GM18499 (cell line): ENCODE measurements around the gene MYLK3.
"Not testable (repeated sequence)": the region's sequence is repeated elsewhere in the genome, so short reads cannot be mapped to it uniquely, and the experiment has no call there.

Experiments
- ATAC-seq: cut with Tn5 transposase; IDR thresholded peaks from one replicate; pipeline ENCODE4 v1.9.1; 2021; ENCODE audit warnings: moderate number of reproducible peaks; ENCODE audit not compliant: insufficient read depth, unreplicated experiment

Gene MYLK3

GRCh38 chr16:46747777-46748651, at the start of gene MYLK3:
Gene MYLK3 (minus strand): TSS chr16:46748344. CDS start chr16:46748193, 151 bp downstream.
- ATAC-seq = no peak

GRCh38 chr16:46797501-46797900, 49.4 kb upstream of the MYLK3 start:
- no peak for ATAC-seq

- ATAC-seq = no peak
Measured at GRCh38 chr16:46796764-46797269, 48.7 kb upstream of the MYLK3 start.

GRCh38 chr16:46793841-46794240, 45.7 kb upstream of the MYLK3 start:
- ATAC-seq = no peak

GRCh38 chr16:46790599-46791270, 42.6 kb upstream of the MYLK3 start:
- no peak for ATAC-seq

- ATAC-seq = peak; percentile 42
Measured at GRCh38 chr16:46789499-46790414, 41.6 kb upstream of the MYLK3 start.

- no peak for ATAC-seq
Measured at GRCh38 chr16:46788891-46789474, 40.8 kb upstream of the MYLK3 start.

GRCh38 chr16:46787909-46788308, 39.8 kb upstream of the MYLK3 start:
- no peak for ATAC-seq

- ATAC-seq = no peak
Measured at GRCh38 chr16:46785076-46785845, 37.1 kb upstream of the MYLK3 start.

GRCh38 chr16:46784569-46784968, 36.4 kb upstream of the MYLK3 start:
- not testable (repeated sequence) for ATAC-seq

- no peak for ATAC-seq
Measured at GRCh38 chr16:46783800-46784199, 35.7 kb upstream of the MYLK3 start.

GRCh38 chr16:46782320-46782719, 34.2 kb upstream of the MYLK3 start:
- no peak for ATAC-seq

- ATAC-seq = no peak
Measured at GRCh38 chr16:46777804-46778203, 29.7 kb upstream of the MYLK3 start.

- ATAC-seq = no peak
Measured at GRCh38 chr16:46775214-46775613, 27.1 kb upstream of the MYLK3 start.

GRCh38 chr16:46774743-46775177, 26.6 kb upstream of the MYLK3 start:
- peak; percentile 66 for ATAC-seq

GRCh38 chr16:46772463-46772862, 24.3 kb upstream of the MYLK3 start:
- no peak for ATAC-seq

GRCh38 chr16:46768809-46769208, 20.7 kb upstream of the MYLK3 start:
- ATAC-seq = no peak

- no peak for ATAC-seq
Measured at GRCh38 chr16:46765050-46765449, 16.9 kb upstream of the MYLK3 start.

- ATAC-seq = no peak
Measured at GRCh38 chr16:46763147-46763546, 15.0 kb upstream of the MYLK3 start.
